Measurements from ENCODE around the gene CNIH4.

Gene CNIH4

GRCh38 chr1:224368409-224368808 is 11.7 kb downstream of the CNIH4 start:
- DNase-seq: no peak
- TF ChIP-seq POLR2A (IDR thresholded peaks at IDR 0.05; ENCODE audit: low read length) (no peak), GATA1 (IDR thresholded peaks at IDR 0.05; ENCODE audit: low read depth, low read length) (no peak)

GRCh38 chr1:224373008-224373590 is 16.4 kb downstream of the CNIH4 start:
- DNase-seq: no peak

GRCh38 chr1:224375059-224375458 is 18.4 kb downstream of the CNIH4 start:
- TF ChIP-seq GATA1 (IDR thresholded peaks at IDR 0.05; ENCODE audit: low read depth, low read length) (no peak), POLR2A (IDR thresholded peaks at IDR 0.05; ENCODE audit: low read length) (no peak)
- DNase-seq: no peak

More at GRCh38 chr1:224373008-224373590, 16.4 kb downstream of the CNIH4 start:
- TF ChIP-seq POLR2A (IDR thresholded peaks at IDR 0.05; ENCODE audit: low read length) (no peak), GATA1 (IDR thresholded peaks at IDR 0.05; ENCODE audit: low read depth, low read length) (no peak)

- no peak for DNase-seq
- TF ChIP-seq GATA1 (IDR thresholded peaks at IDR 0.05; ENCODE audit: low read depth, low read length): no peak
- no peak for TF ChIP-seq POLR2A (IDR thresholded peaks at IDR 0.05; ENCODE audit: low read length)
Observed at GRCh38 chr1:224377676-224378006, 21.0 kb downstream of the CNIH4 start.

GRCh38 chr1:224378855-224379631 is 22.4 kb downstream of the CNIH4 start:
- no peak for TF ChIP-seq GATA1 (IDR thresholded peaks at IDR 0.05; ENCODE audit: low read depth, low read length)
- no peak for TF ChIP-seq POLR2A (IDR thresholded peaks at IDR 0.05; ENCODE audit: low read length)
- no peak for DNase-seq

DNA sequence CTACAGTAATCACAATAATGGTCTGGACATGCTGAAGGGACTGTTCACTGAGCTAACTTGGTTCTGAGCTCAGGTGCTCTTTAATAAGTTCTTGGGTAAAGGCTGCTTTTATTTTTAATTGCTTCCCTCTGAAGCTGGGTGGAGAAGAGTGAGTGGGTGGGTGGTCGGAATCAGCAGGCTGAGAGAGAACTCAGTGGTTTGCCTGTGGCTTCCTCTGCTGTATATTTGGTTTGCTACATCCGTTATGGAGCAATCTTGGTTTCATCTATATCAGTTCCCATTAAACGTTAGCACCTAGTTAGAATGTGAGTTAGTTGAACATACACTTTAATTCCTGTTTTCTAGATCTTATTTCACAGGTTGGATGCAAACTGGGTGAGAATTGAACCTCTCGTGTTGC is 23.3 kb downstream of the CNIH4 start:
- no peak for DNase-seq
- TF ChIP-seq GATA1 (IDR thresholded peaks at IDR 0.05; ENCODE audit: low read depth, low read length) (no peak), POLR2A (IDR thresholded peaks at IDR 0.05; ENCODE audit: low read length) (no peak)

DNA sequence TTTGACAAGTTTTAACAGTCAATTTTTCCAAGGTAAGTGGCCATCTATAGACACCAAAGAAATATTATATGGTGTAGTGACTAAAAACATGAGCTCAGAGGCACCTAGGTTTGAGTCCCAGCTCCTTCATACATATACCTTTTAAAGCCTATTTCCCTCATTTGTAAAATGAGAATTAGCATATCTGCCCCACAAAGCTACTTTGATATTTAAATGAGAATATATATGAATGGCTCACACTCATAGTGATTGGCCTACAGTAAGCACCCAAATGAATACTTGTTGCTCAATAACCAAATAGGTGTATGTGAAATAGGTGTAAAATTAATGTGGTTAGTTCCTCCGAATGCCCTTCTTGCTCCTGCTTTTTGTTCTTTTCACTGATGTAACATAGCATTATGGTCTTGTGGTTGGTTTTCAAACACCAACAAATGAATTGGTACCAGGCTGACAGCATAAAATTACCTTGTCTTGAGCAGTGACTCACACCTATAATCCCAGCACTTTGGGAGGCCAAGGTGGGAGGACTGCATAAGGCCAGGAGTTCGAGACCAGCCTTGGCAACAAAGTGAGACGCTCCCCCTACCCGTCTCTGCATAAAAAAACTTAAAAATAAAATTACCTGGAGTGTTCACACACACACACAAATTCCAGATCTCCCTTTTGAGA is 25.3 kb downstream of the CNIH4 start:
- TF ChIP-seq GATA1 (IDR thresholded peaks at IDR 0.05; ENCODE audit: low read depth, low read length): no peak
- no peak for TF ChIP-seq POLR2A (IDR thresholded peaks at IDR 0.05; ENCODE audit: low read length)
- DNase-seq: no peak

DNA sequence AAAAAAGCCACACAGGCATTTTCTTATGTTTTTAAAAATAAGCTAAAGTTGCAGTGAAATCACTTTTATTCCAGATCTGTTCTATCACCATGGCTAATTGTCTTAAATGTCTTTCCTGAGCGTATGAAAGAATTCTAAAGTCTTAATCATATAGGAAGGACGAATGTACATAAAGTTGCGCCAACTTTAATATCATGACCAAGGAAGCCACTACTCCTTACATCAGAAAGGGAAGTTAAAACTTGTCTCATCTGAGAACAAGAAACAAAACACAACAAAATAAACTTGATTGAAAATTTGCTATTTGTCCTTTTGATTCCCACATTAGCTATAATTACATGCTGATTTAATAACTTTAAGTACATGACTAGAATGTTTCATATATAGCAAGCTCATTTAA is 26.5 kb downstream of the CNIH4 start:
- no peak for DNase-seq
- no peak for TF ChIP-seq POLR2A (IDR thresholded peaks at IDR 0.05; ENCODE audit: low read length)
- no peak for TF ChIP-seq GATA1 (IDR thresholded peaks at IDR 0.05; ENCODE audit: low read depth, low read length)

GRCh38 chr1:224387302-224387912 is 30.7 kb downstream of the CNIH4 start:
- TF ChIP-seq POLR2A (IDR thresholded peaks at IDR 0.05; ENCODE audit: low read length) (no peak), GATA1 (IDR thresholded peaks at IDR 0.05; ENCODE audit: low read depth, low read length) (no peak)
- no peak for DNase-seq

GRCh38 chr1:224387943-224388342 is 31.3 kb downstream of the CNIH4 start:
- DNase-seq: no peak
- TF ChIP-seq POLR2A (IDR thresholded peaks at IDR 0.05; ENCODE audit: low read length) (no peak), GATA1 (IDR thresholded peaks at IDR 0.05; ENCODE audit: low read depth, low read length) (no peak)

- DNase-seq: no peak
- TF ChIP-seq POLR2A (IDR thresholded peaks at IDR 0.05; ENCODE audit: low read length) (no peak), GATA1 (IDR thresholded peaks at IDR 0.05; ENCODE audit: low read depth, low read length) (no peak)
Observed at GRCh38 chr1:224390517-224390916, 33.8 kb downstream of the CNIH4 start.

GRCh38 chr1:224392411-224393249 is 36.0 kb downstream of the CNIH4 start:
- DNase-seq: peak; percentile 85 to 90
- TF ChIP-seq GATA1 (IDR thresholded peaks at IDR 0.05; ENCODE audit: low read depth, low read length): no peak
- peak; percentile 40 for TF ChIP-seq POLR2A (IDR thresholded peaks at IDR 0.05; ENCODE audit: low read length)

DNA sequence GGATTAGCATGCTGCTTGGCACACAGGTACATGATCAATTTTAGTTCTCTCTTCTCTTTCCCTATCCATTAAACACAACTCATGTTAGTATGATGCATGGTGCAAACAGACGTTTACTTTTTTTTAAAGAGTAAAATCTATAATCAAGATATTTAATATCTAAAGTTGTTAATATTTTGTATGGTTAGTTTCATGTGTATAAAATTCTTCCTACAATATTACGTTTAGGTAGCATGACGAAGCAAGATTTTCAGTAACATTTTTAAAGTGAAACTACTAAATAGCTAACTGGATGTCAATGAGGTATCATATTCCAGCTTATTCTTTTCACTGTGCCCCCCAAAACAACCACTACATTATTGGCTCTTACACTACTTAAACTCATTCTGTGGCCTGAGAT is 36.6 kb downstream of the CNIH4 start:
- TF ChIP-seq POLR2A (IDR thresholded peaks at IDR 0.05; ENCODE audit: low read length) (no peak), GATA1 (IDR thresholded peaks at IDR 0.05; ENCODE audit: low read depth, low read length) (no peak)
- DNase-seq: peak in 1 of 2 experiments; percentile 54

Data from erythroblast (primary cell).